ENCODE measurements around the gene TRPV5.

Gene TRPV5

GRCh38 chr7:142881586-142882337 is 51.8 kb downstream of the TRPV5 start:
- no peak for DNase-seq (ENCODE audit: low spot score)
- no peak for TF ChIP-seq CTCF (IDR thresholded peaks at IDR 0.05; ENCODE audit: extremely low read depth, missing control alignments)

- TF ChIP-seq CTCF (IDR thresholded peaks at IDR 0.05; ENCODE audit: extremely low read depth, missing control alignments): peak; percentile 67
- DNase-seq (ENCODE audit: low spot score): peak; percentile 74
Observed at GRCh38 chr7:142880876-142881505, 52.6 kb downstream of the TRPV5 start.

- DNase-seq (ENCODE audit: low spot score): no peak
- TF ChIP-seq CTCF (IDR thresholded peaks at IDR 0.05; ENCODE audit: extremely low read depth, missing control alignments): no peak
Observed at GRCh38 chr7:142879060-142879459, 54.5 kb downstream of the TRPV5 start.

GRCh38 chr7:142878315-142878714 is 55.2 kb downstream of the TRPV5 start:
- no peak for DNase-seq (ENCODE audit: low spot score)
- no peak for TF ChIP-seq CTCF (IDR thresholded peaks at IDR 0.05; ENCODE audit: extremely low read depth, missing control alignments)

- DNase-seq (ENCODE audit: low spot score): no peak
- no peak for TF ChIP-seq CTCF (IDR thresholded peaks at IDR 0.05; ENCODE audit: extremely low read depth, missing control alignments)
Observed at GRCh38 chr7:142876991-142877910, 56.3 kb downstream of the TRPV5 start.

DNA sequence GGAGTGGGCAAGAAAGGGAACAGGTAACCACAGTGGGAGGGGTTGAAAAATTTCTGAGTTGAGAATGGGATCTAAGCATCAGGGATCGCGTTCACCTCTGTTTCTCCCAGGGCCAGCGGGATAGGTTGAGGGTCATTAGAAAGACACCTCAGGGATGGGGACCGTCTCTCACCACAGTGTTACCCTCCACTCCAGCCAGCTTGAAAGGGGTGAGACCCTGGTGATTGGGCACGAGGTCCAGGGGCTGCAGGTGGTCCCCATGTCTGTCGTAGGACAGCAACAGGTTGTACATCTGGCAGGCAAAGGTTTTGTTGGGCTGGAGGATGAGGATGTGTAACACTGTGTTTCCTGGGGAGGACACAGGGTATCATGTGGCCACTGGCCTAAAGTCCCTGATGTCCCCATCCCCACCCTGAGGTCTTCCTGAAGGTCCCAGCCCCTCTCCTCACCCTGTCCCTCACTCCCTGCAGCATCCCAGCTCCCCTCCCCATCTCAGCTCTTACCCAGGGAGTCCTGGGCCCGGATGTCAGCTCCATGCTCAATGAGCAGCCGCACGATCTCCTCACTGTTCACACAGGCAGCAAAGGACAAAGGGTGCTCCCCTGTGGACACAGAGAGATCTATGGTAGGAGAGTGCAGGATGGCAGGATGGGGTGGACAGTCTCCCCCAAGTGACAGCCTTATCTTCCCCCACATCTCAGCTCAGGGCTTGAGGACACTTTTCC is 57.1 kb downstream of the TRPV5 start:
- DNase-seq (ENCODE audit: low spot score): no peak

More for the DNA sequence above, 57.1 kb downstream of the TRPV5 start:
- no peak for TF ChIP-seq CTCF (IDR thresholded peaks at IDR 0.05; ENCODE audit: extremely low read depth, missing control alignments)

Measured in GM20000 (cell line).